ENCODE measurements around the gene ANKMY1.

The ANKMY1 gene

GRCh38 chr2:240457223-240458043 lies 100.4 kb downstream of the ANKMY1 start:
- DNase-seq, result no peak

GRCh38 chr2:240456447-240457222 lies 101.2 kb downstream of the ANKMY1 start:
- DNase-seq, result no peak

GRCh38 chr2:240455647-240456446 lies 101.9 kb downstream of the ANKMY1 start:
- no peak for DNase-seq

GRCh38 chr2:240455272-240455646 lies 102.5 kb downstream of the ANKMY1 start:
- no peak for DNase-seq

- DNase-seq, result no peak
These were observed 103.5 kb downstream of the ANKMY1 start for GRCh38 chr2:240454106-240454901.

- DNase-seq, result no peak
These were observed 104.2 kb downstream of the ANKMY1 start for GRCh38 chr2:240453461-240454105.

GRCh38 chr2:240452462-240453256 lies 105.1 kb downstream of the ANKMY1 start:
- no peak for DNase-seq

GRCh38 chr2:240451791-240452461 lies 105.9 kb downstream of the ANKMY1 start:
- no peak for DNase-seq

- no peak for DNase-seq
These were observed 106.6 kb downstream of the ANKMY1 start for GRCh38 chr2:240451108-240451611.

GRCh38 chr2:240450532-240451107 lies 107.2 kb downstream of the ANKMY1 start:
- no peak for DNase-seq

GRCh38 chr2:240449764-240450531 lies 107.8 kb downstream of the ANKMY1 start:
- DNase-seq, result no peak

GRCh38 chr2:240448387-240449274 lies 109.2 kb downstream of the ANKMY1 start:
- no peak for DNase-seq

GRCh38 chr2:240447934-240448333 lies 109.9 kb downstream of the ANKMY1 start:
- no peak for DNase-seq

GRCh38 chr2:240447331-240447730 lies 110.5 kb downstream of the ANKMY1 start:
- no peak for DNase-seq

GRCh38 chr2:240446664-240447175 lies 111.1 kb downstream of the ANKMY1 start:
- no peak for DNase-seq

GRCh38 chr2:240445961-240446663 lies 111.7 kb downstream of the ANKMY1 start:
- no peak for DNase-seq

GRCh38 chr2:240444464-240444863 lies 113.3 kb downstream of the ANKMY1 start:
- DNase-seq, result no peak
